HG03460 (cell line): ENCODE data around the gene IL1A.

ENCODE experiments used
- ATAC-seq: cut with Tn5 transposase; IDR thresholded peaks from one replicate; pipeline ENCODE4 v1.9.1; 2021; ENCODE audit not compliant: unreplicated experiment

The IL1A gene

GRCh38 chr2:112728029-112728362 is 56.3 kb downstream of the IL1A start:
- no peak for ATAC-seq

GRCh38 chr2:112727276-112728028 is 56.8 kb downstream of the IL1A start:
- no peak for ATAC-seq

- peak; percentile 61 for ATAC-seq
These were observed 57.7 kb downstream of the IL1A start for GRCh38 chr2:112726487-112727190.

- no peak for ATAC-seq
These were observed 58.5 kb downstream of the IL1A start for GRCh38 chr2:112725545-112726457.

- ATAC-seq = no peak
These were observed 59.4 kb downstream of the IL1A start for GRCh38 chr2:112724591-112725525.

GRCh38 chr2:112723995-112724394 is 60.3 kb downstream of the IL1A start:
- ATAC-seq = no peak
